Esophagus muscularis mucosa (tissue), 3 donors: Measurements from ENCODE around the gene GLRA3.

Experiments used
- CTCF ChIP-seq, 3 experiments: fragments of 200-600 bp in 2 of 3; fragments of 450-650 bp in 1 of 3; sonication (generic) in 2 of 3; IDR thresholded peaks; one replicate each; pipeline ENCODE4 v1.5.1; 2017 to 2019; ENCODE audit warnings: antibody characterized with exemption in 3 of 3, mild to moderate bottlenecking in 2 of 3, moderate library complexity in 1 of 3
- POLR2A ChIP-seq: fragments of 450-650 bp; IDR thresholded peaks from one replicate; pipeline ENCODE4 v1.6.1; 2017; ENCODE audit warnings: antibody characterized with exemption, moderate library complexity, mild to moderate bottlenecking, low read depth
- POLR2AphosphoS5 ChIP-seq, 2 donors: sonication (generic); formaldehyde crosslinking; IDR thresholded peaks; one replicate each; pipeline ENCODE4 v1.6.1; 2017; ENCODE audit warnings: antibody characterized with exemption in 2 of 2

- TF ChIP-seq CTCF (IDR thresholded peaks at IDR 0.05) (no peak), POLR2A (no peak), POLR2AphosphoS5 (IDR thresholded peaks at IDR 0.05) (no peak)
These were observed 235.3 kb downstream of the GLRA3 start for GRCh38 chr4:174593701-174594100.
